ENCODE measurements around the gene MTTP. TPM values are rescaled to one million over a fixed set of nuclear protein-coding genes. Genes with fewer than 3 reads are reported as not detected.

Gene MTTP
- total and polyA plus RNA-seq, 4 donors: 0.04 to 0.57 (median 0.25) TPM

DNA sequence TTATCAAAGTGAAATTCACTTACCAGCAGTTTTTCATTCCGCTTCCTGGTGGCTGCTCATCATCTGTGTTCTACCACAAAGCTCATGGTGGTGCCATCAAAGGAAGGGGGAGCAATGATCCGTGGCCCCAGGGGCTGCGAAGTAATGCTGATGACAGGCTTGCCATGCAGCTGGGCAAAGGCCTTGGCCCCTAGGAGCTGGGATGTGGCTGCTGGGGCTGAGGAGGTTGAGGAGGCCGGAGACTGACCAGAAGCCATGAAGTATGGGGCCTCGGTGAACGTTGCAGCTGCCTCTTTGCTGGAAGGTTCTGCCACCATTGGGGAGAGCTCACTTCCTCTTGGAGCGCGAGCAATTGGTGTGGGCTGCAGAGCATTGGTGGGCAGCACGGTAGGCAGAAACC lies 74.6 kb downstream of the MTTP start:
- no peak for TF ChIP-seq CTCF (IDR thresholded peaks at IDR 0.05; ENCODE audit: control extremely low read depth, extremely low read depth)
- H3K9me3 ChIP-seq (ENCODE audit: control insufficient read depth in 4 of 4, insufficient read depth in 3 of 4, low read length in 3 of 4): peaks cover 0 to 3% (median 0%) of the 10 kb centered on the region in 4 donors
- WGBS, 2 donors: 88 to 93% methylated on average over 9 of the region's 9 CpGs
- no peak overlapping the region for H3K9ac ChIP-seq (ENCODE audit: insufficient read depth in 1 of 2, low read length in 2 of 2)
- H3K4me3 ChIP-seq: no peak overlapping the region
- DNase-seq (no peak), ATAC-seq (ENCODE audit: insufficient read depth, low FRiP score) (no peak)
- peaks cover 0 to 14% (median 3%) of the 10 kb centered on the region in 5 donors for H3K4me1 ChIP-seq (ENCODE audit: control insufficient read depth in 5 of 5, insufficient read depth in 5 of 5, low read length in 5 of 5)
- H3K27me3 ChIP-seq (ENCODE audit: control insufficient read depth in 3 of 3, insufficient read depth in 3 of 3, low read length in 2 of 3): no peaks in the 10 kb centered on the region
- H3K27ac ChIP-seq (ENCODE audit: low read depth in 1 of 2, low read length in 1 of 2): no peak overlapping the region
- no peaks in the 10 kb centered on the region for H3K36me3 ChIP-seq (ENCODE audit: control insufficient read depth in 4 of 4, insufficient read depth in 4 of 4, low read length in 4 of 4)

GRCh38 chr4:99649778-99650177 lies 75.2 kb downstream of the MTTP start:
- no peak for TF ChIP-seq CTCF (IDR thresholded peaks at IDR 0.05; ENCODE audit: control extremely low read depth, extremely low read depth)
- no peaks in the 10 kb centered on the region for H3K36me3 ChIP-seq (ENCODE audit: control insufficient read depth in 4 of 4, insufficient read depth in 4 of 4, low read length in 4 of 4)
- WGBS, 2 donors: 93 to 98% methylated on average over 8 to 10 of the region's 10 CpGs
- no peaks in the 10 kb centered on the region for H3K27me3 ChIP-seq (ENCODE audit: control insufficient read depth in 3 of 3, insufficient read depth in 3 of 3, low read length in 2 of 3)
- peaks cover 0 to 14% (median 3%) of the 10 kb centered on the region in 5 donors for H3K4me1 ChIP-seq (ENCODE audit: control insufficient read depth in 5 of 5, insufficient read depth in 5 of 5, low read length in 5 of 5)
- no peak overlapping the region for H3K4me3 ChIP-seq
- H3K9me3 ChIP-seq (ENCODE audit: control insufficient read depth in 4 of 4, insufficient read depth in 3 of 4, low read length in 3 of 4): peaks cover 0 to 3% (median 0%) of the 10 kb centered on the region in 4 donors
- DNase-seq: no peak
- ATAC-seq (ENCODE audit: insufficient read depth, low FRiP score): no peak
- H3K27ac ChIP-seq (ENCODE audit: low read depth in 1 of 2, low read length in 1 of 2): no peak overlapping the region
- no peak overlapping the region for H3K9ac ChIP-seq (ENCODE audit: insufficient read depth in 1 of 2, low read length in 2 of 2)

GRCh38 chr4:99651016-99651769 lies 76.6 kb downstream of the MTTP start:
- Histone ChIP-seq H3K27me3 (ENCODE audit: control insufficient read depth in 3 of 3, insufficient read depth in 3 of 3, low read length in 2 of 3) (no peaks in the 10 kb centered on the region), H3K4me1 (ENCODE audit: control insufficient read depth in 5 of 5, insufficient read depth in 5 of 5, low read length in 5 of 5) (peaks cover 0 to 20% (median 0%) of the 10 kb centered on the region in 5 donors), H3K4me3 (no peak overlapping the region), H3K9ac (ENCODE audit: insufficient read depth in 1 of 2, low read length in 2 of 2) (no peak overlapping the region), H3K9me3 (ENCODE audit: control insufficient read depth in 4 of 4, insufficient read depth in 3 of 4, low read length in 3 of 4) (peaks cover 0 to 3% (median 0%) of the 10 kb centered on the region in 4 donors), H3K36me3 (ENCODE audit: control insufficient read depth in 4 of 4, insufficient read depth in 4 of 4, low read length in 4 of 4) (no peaks in the 10 kb centered on the region), H3K27ac (ENCODE audit: low read depth in 1 of 2, low read length in 1 of 2) (no peak overlapping the region)
- DNase-seq (no peak), ATAC-seq (ENCODE audit: insufficient read depth, low FRiP score) (no peak)
- WGBS, 2 donors: 93 to 94% methylated on average over 16 to 18 of the region's 18 CpGs
- no peak for TF ChIP-seq CTCF (IDR thresholded peaks at IDR 0.05; ENCODE audit: control extremely low read depth, extremely low read depth)

All from lung (tissue), 12 donors.